ENCODE data around the gene OR2AP1.
"Not testable (repeated sequence)": the region's sequence is repeated elsewhere in the genome, so short reads cannot be mapped to it uniquely, and the experiment has no call there.

OR2AP1 gene

GRCh38 chr12:55572168-55572567 lies at the start of gene OR2AP1:
OR2AP1 (plus strand) TSS chr12:55572468; CDS start chr12:55574415, 1,947 bp downstream.
- H3K27ac ChIP-seq, result no peak within 1 kb of the TSS
- no peak within 1 kb of the TSS for H3K4me3 ChIP-seq

GRCh38 chr12:55548235-55548634 lies 24.0 kb upstream of the OR2AP1 start:
- H3K4me3 ChIP-seq, H3K27ac ChIP-seq: not testable (repeated sequence)

- Histone ChIP-seq H3K27ac (no peak overlapping the region), H3K4me3 (no peak overlapping the region)
Observed at GRCh38 chr12:55548756-55549155, 23.5 kb upstream of the OR2AP1 start.

GRCh38 chr12:55549302-55549701 lies 23.0 kb upstream of the OR2AP1 start, which contains the start of gene OR6C4:
OR6C4 (plus strand) TSS chr12:55549602; CDS start chr12:55551227, 1,625 bp downstream.
- Histone ChIP-seq H3K27ac (no peak within 1 kb of the TSS), H3K4me3 (no peak within 1 kb of the TSS)

- Histone ChIP-seq H3K4me3 (no peak overlapping the region), H3K27ac (no peak overlapping the region)
Observed at GRCh38 chr12:55554296-55554695, 18.0 kb upstream of the OR2AP1 start.

GRCh38 chr12:55570060-55570459 lies 2.2 kb upstream of the OR2AP1 start:
- H3K4me3 ChIP-seq, result not testable (repeated sequence)

GRCh38 chr12:55570689-55571088 lies 1.6 kb upstream of the OR2AP1 start:
- not testable (repeated sequence) for H3K4me3 ChIP-seq, H3K27ac ChIP-seq

More at GRCh38 chr12:55570060-55570459, 2.2 kb upstream of the OR2AP1 start:
- not testable (repeated sequence) for H3K27ac ChIP-seq

- no peak overlapping the region for H3K27ac ChIP-seq
- H3K4me3 ChIP-seq, result no peak overlapping the region
Observed at GRCh38 chr12:55582066-55582465, 9.8 kb downstream of the OR2AP1 start.

GRCh38 chr12:55585817-55586216 lies 13.5 kb downstream of the OR2AP1 start:
- H3K4me3 ChIP-seq, result no peak overlapping the region
- no peak overlapping the region for H3K27ac ChIP-seq

GRCh38 chr12:55590152-55590551 lies 17.9 kb downstream of the OR2AP1 start:
- not testable (repeated sequence) for H3K27ac ChIP-seq, H3K4me3 ChIP-seq

GRCh38 chr12:55607821-55608594 lies 35.7 kb downstream of the OR2AP1 start:
- Histone ChIP-seq H3K4me3 (no peak overlapping the region), H3K27ac (no peak overlapping the region)

GRCh38 chr12:55610598-55610997 lies 38.3 kb downstream of the OR2AP1 start:
- Histone ChIP-seq H3K27ac (no peak overlapping the region), H3K4me3 (no peak overlapping the region)

GRCh38 chr12:55612646-55613045 lies 40.4 kb downstream of the OR2AP1 start:
- no peak overlapping the region for H3K27ac ChIP-seq

GRCh38 chr12:55614764-55615163 lies 42.5 kb downstream of the OR2AP1 start:
- no peak overlapping the region for H3K27ac ChIP-seq
- no peak overlapping the region for H3K4me3 ChIP-seq

More at GRCh38 chr12:55612646-55613045, 40.4 kb downstream of the OR2AP1 start:
- no peak overlapping the region for H3K4me3 ChIP-seq

- Histone ChIP-seq H3K4me3 (no peak overlapping the region), H3K27ac (no peak overlapping the region)
Observed at GRCh38 chr12:55619354-55620138, 47.3 kb downstream of the OR2AP1 start.

GRCh38 chr12:55624056-55624455 lies 51.8 kb downstream of the OR2AP1 start:
- Histone ChIP-seq H3K4me3 (no peak overlapping the region), H3K27ac (no peak overlapping the region)

Data from skin epidermis (tissue), 12 donors.